Neuronal stem cell (in vitro differentiated cells): Measurements from ENCODE around the gene RIPOR2.

Source experiments
- DNase-seq: peaks from one replicate; pipeline ENCODE4 v3.0.0-alpha.2; 2013; ENCODE audit warnings: low spot score
- H2AFZ ChIP-seq: one replicate; pipeline ENCODE4 v1.6.1; 2013; ENCODE audit warnings: mild to moderate bottlenecking, low read length, inconsistent platforms
- H2AK5ac ChIP-seq: 2 replicates; pipeline ENCODE4 v1.6.1; 2013; ENCODE audit warnings: low read depth, mild to moderate bottlenecking, inconsistent platforms, low read length, moderate library complexity, mixed read lengths
- H2BK120ac ChIP-seq: 2 replicates; pipeline ENCODE4 v1.6.1; 2013; ENCODE audit warnings: low read depth, mild to moderate bottlenecking, inconsistent platforms, low read length, moderate library complexity, mixed read lengths
- H2BK12ac ChIP-seq: one replicate; pipeline ENCODE4 v1.6.1; 2013; ENCODE audit warnings: low read length, inconsistent platforms
- H2BK15ac ChIP-seq: 2 replicates; pipeline ENCODE4 v1.6.1; 2013; ENCODE audit warnings: mild to moderate bottlenecking, low read length, inconsistent platforms, mixed read lengths
- H2BK5ac ChIP-seq: one replicate; pipeline ENCODE4 v1.6.1; 2013; ENCODE audit warnings: inconsistent platforms, mild to moderate bottlenecking, low read length, moderate library complexity
- H3K14ac ChIP-seq: one replicate; pipeline ENCODE4 v1.6.1; 2013; ENCODE audit warnings: low read length, inconsistent platforms
- H3K18ac ChIP-seq: 2 replicates; pipeline ENCODE4 v1.6.1; 2013; ENCODE audit warnings: low read length, inconsistent platforms
- H3K23ac ChIP-seq: 2 replicates; pipeline ENCODE4 v1.6.1; 2013; ENCODE audit warnings: low read depth, mild to moderate bottlenecking, mixed read lengths, low read length, inconsistent platforms; ENCODE audit not compliant: poor library complexity
- H3K27ac ChIP-seq: replicated peaks from 3 replicates; pipeline ENCODE4 v1.5.1; 2013; ENCODE audit warnings: low read length, inconsistent platforms
- H3K27me3 ChIP-seq, 3 experiments: 2 replicates each; pipeline ENCODE4 v1.6.1; 2013; ENCODE audit warnings: low read length in 3 of 3, mild to moderate bottlenecking in 2 of 3, inconsistent platforms in 1 of 3, low read depth in 1 of 3, mixed read lengths in 1 of 3, moderate library complexity in 1 of 3; ENCODE audit not compliant: control insufficient read depth in 3 of 3, insufficient read depth in 3 of 3
- H3K36me3 ChIP-seq, 2 donors: replicated peaks in 1 of 2; 2 replicates each; pipeline ENCODE4 v1.6.1; 2013; ENCODE audit warnings: low read length in 2 of 2; ENCODE audit not compliant: control insufficient read depth in 2 of 2, insufficient read depth in 2 of 2
- H3K4ac ChIP-seq: 2 replicates; pipeline ENCODE4 v1.6.1; 2013; ENCODE audit warnings: inconsistent platforms, mild to moderate bottlenecking, low read length, moderate library complexity
- H3K4me1 ChIP-seq, 2 donors: 1 replicate in 1 of 2; 2 replicates in 1 of 2; pipeline ENCODE4 v1.6.1; 2013; ENCODE audit warnings: low read length in 2 of 2, low read depth in 1 of 2; ENCODE audit not compliant: control insufficient read depth in 2 of 2, insufficient read depth in 1 of 2
- H3K4me2 ChIP-seq: one replicate; pipeline ENCODE4 v1.6.1; 2013; ENCODE audit warnings: mild to moderate bottlenecking, low read length, inconsistent platforms; ENCODE audit not compliant: insufficient read depth, poor library complexity, severe bottlenecking
- H3K4me3 ChIP-seq, 2 donors: 2 replicates each; pipeline ENCODE4 v1.5.1; 2013; ENCODE audit warnings: low read length in 2 of 2, mild to moderate bottlenecking in 2 of 2, inconsistent platforms in 1 of 2, moderate library complexity in 1 of 2
- H3K79me1 ChIP-seq: one replicate; pipeline ENCODE4 v1.6.1; 2013; ENCODE audit warnings: low read depth, mild to moderate bottlenecking, inconsistent platforms, low read length, moderate library complexity
- H3K9ac ChIP-seq: one replicate; pipeline ENCODE4 v1.6.1; 2013; ENCODE audit warnings: mild to moderate bottlenecking, low read depth, low read length, inconsistent platforms; ENCODE audit not compliant: poor library complexity
- H3K9me3 ChIP-seq, 2 donors: replicated peaks in 1 of 2; 2 replicates each; pipeline versions ENCODE3 to v1.6.1; 2013; ENCODE audit warnings: low read length in 2 of 2, mild to moderate bottlenecking in 2 of 2, inconsistent platforms in 1 of 2, low read depth in 1 of 2, mixed read lengths in 1 of 2, moderate library complexity in 1 of 2; ENCODE audit not compliant: control insufficient read depth in 2 of 2, insufficient read depth in 1 of 2
- H4K8ac ChIP-seq: one replicate; pipeline ENCODE4 v1.6.1; 2013; ENCODE audit warnings: low read depth, mild to moderate bottlenecking, inconsistent platforms, low read length, moderate library complexity
- H4K91ac ChIP-seq: one replicate; pipeline ENCODE4 v1.6.1; 2013; ENCODE audit warnings: low read length, low read depth, mild to moderate bottlenecking, inconsistent platforms; ENCODE audit not compliant: poor library complexity
- WGBS, 2 donors: extraction: QIAGEN DNeasy Blood & Tissue Kit; methylation state at CpG; one replicate each; pipeline ENCODE4 v1.1.7; 2013; ENCODE audit warnings: missing lambda C conversion rate in 2 of 2, mixed read lengths in 1 of 2; ENCODE audit not compliant: insufficient read length in 2 of 2, insufficient replicate concordance in 1 of 2; ENCODE audit errors: extremely low coverage in 2 of 2; 5-methylcytosine and 5-hydroxymethylcytosine counted together

The RIPOR2 gene

DNA sequence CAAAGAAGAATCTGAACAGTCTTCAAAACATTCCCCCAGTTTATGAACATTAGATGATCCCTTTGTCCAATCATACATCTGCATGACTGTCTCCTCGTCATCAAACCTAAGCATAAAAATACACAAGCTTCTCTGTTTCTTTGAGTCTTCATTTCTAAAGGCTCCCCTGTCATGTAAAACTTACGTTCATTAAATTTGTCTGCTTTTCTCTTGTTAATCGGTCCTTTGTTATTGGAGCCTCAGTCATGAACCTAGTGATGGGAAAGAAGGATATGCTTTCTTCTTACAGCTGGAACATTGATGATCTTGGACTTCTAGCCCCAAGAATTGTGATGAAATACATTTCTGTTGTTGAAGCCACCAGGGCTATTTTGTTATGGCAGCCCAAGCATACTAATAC is 18.0 kb upstream of the RIPOR2 start:
- Histone ChIP-seq H3K23ac (no peak overlapping the region), H3K4me1 (peaks cover 0 to 2% of the 10 kb centered on the region in 2 donors), H3K27ac (no peak overlapping the region), H3K36me3 (no peaks in the 10 kb centered on the region), H2BK12ac (no peak overlapping the region), H3K4me2 (no peak overlapping the region), H3K27me3 (no peaks in the 10 kb centered on the region), H3K4ac (no peak overlapping the region), H2AFZ (no peak overlapping the region), H3K18ac (no peak overlapping the region), H3K9ac (no peak overlapping the region), H2AK5ac (no peak overlapping the region), H3K4me3 (no peak overlapping the region), H4K91ac (no peak overlapping the region), H4K8ac (no peak overlapping the region), H3K79me1 (no peaks in the 10 kb centered on the region), H2BK5ac (no peak overlapping the region), H3K14ac (no peak overlapping the region), H3K9me3 (peaks cover 0 to 3% of the 10 kb centered on the region in 2 donors), H2BK15ac (no peak overlapping the region), H2BK120ac (no peak overlapping the region)
- DNase-seq: no peak
- WGBS, 2 donors: no CpG with 5 or more reads among the region's 3 CpGs

DNA sequence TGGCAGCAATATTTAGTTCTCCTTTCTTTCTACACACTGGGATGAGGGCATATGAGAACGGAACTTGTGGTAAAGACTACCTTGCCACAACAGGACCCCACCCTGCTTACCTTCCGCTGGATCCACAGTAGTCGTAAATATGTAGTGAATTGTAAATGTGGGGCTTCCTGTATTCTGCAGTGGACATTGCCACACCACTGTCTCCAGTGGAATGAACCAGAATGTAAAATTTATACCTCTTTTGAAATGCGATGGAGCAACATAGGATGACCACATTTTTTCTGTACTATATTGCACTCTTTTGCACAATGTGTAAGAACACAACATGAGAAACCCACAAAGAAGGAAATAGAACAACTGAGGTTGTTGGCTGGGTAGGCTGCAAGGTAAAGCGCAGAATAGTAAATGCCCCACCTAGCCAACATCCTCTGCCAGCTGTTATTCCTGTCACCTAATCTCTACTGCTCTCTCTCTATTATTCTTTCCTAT is 16.1 kb upstream of the RIPOR2 start:
- Histone ChIP-seq H3K9me3 (peaks cover 0 to 3% of the 10 kb centered on the region in 2 donors), H3K79me1 (no peaks in the 10 kb centered on the region), H3K18ac (no peak overlapping the region), H3K9ac (no peak overlapping the region), H3K4me3 (no peak overlapping the region), H2AK5ac (no peak overlapping the region), H4K91ac (no peak overlapping the region), H3K14ac (no peak overlapping the region), H3K27ac (no peak overlapping the region), H2BK12ac (no peak overlapping the region), H3K36me3 (no peaks in the 10 kb centered on the region), H3K23ac (no peak overlapping the region), H4K8ac (no peak overlapping the region), H2BK5ac (no peak overlapping the region), H3K4me2 (no peak overlapping the region), H2AFZ (no peak overlapping the region), H2BK120ac (no peak overlapping the region), H3K27me3 (no peaks in the 10 kb centered on the region), H3K4me1 (peaks cover 0 to 2% of the 10 kb centered on the region in 2 donors), H3K4ac (no peak overlapping the region), H2BK15ac (no peak overlapping the region)
- DNase-seq: no peak
- no CpG with 5 or more reads among the region's 5 CpGs for WGBS, 2 donors

DNA sequence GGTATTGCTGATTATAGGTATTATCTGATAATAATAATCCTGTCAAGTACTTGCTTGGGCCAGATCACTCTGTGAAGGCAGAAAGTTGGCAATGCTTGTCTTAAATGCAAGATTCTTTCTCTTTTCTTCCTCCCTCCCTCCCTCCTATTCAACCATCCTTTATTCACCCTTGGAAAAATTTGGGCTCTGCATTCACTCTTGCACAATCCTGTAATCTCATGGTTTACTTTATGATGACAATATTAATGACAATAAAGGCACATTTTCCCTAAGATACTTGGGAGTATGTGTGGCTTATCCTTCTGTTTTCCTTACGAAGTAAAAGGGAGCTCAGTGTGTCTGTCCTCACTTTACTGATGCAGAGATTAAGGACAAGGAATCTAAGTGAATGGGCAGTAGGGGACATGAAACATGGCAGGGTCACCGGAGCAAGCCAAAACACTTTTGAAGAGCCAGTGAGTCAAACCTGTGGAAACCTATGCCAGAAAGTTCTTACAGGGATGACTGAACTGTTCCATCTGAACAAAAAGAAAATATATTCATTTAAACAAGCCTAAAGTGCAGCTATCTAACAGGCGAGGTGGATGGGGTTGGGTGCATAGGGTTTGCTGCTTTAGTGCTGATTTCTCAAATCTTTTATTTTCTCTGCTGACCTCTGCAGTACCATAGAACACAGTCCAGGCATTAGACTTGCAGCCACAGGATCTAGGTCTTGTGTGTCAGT is 14.6 kb upstream of the RIPOR2 start:
- Histone ChIP-seq H4K91ac (no peak overlapping the region), H2BK12ac (no peak overlapping the region), H2BK120ac (peak overlapping the region; percentile 82), H3K36me3 (no peaks in the 10 kb centered on the region), H3K4ac (no peak overlapping the region), H3K18ac (no peak overlapping the region), H3K4me3 (no peak overlapping the region), H3K9ac (no peak overlapping the region), H3K14ac (no peak overlapping the region), H2AFZ (no peak overlapping the region), H4K8ac (no peak overlapping the region), H3K4me1 (peaks cover 0 to 2% of the 10 kb centered on the region in 2 donors), H2AK5ac (no peak overlapping the region), H3K79me1 (no peaks in the 10 kb centered on the region), H2BK15ac (no peak overlapping the region), H3K9me3 (peaks cover 0 to 5% of the 10 kb centered on the region in 2 donors), H3K23ac (no peak overlapping the region), H3K4me2 (no peak overlapping the region), H3K27ac (no peak overlapping the region), H2BK5ac (no peak overlapping the region), H3K27me3 (no peaks in the 10 kb centered on the region)
- no peak for DNase-seq
- WGBS, 2 donors: no CpG with 5 or more reads among the region's 3 CpGs

DNA sequence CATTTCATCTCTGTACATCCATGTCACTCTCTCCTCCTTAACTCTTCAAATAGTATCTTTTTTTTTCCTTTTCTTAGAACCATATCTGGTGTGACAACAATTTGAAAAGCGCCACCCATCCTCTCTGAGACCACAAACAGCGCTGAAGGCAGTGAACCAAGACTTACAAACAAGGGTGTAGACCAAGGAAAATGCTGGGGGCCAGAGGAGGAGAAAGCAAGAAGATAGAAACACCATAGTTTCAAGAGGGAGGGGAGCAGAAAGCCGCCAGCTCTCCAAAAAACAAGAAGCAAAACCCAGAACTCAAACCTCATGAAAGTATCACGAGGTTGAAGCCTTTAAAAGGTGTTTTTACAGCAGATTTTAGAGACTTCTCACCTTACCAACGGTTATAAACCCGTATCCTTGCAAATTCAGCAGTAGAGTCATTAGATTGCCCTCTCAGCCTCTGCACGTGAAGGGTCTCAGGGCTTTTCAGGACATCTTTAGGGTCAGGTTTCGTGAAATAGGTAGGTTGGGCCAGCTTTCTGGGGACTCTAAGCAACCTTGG is 13.3 kb upstream of the RIPOR2 start:
- Histone ChIP-seq H3K4ac (no peak overlapping the region), H2BK120ac (no peak overlapping the region), H3K36me3 (no peaks in the 10 kb centered on the region), H3K18ac (no peak overlapping the region), H2BK12ac (no peak overlapping the region), H3K23ac (no peak overlapping the region), H2AK5ac (no peak overlapping the region), H3K9me3 (peaks cover under 1 to 16% of the 10 kb centered on the region in 2 donors), H2BK5ac (no peak overlapping the region), H3K79me1 (no peaks in the 10 kb centered on the region), H2BK15ac (no peak overlapping the region), H4K8ac (no peak overlapping the region), H3K4me2 (no peak overlapping the region), H3K27ac (no peak overlapping the region), H3K14ac (no peak overlapping the region), H4K91ac (no peak overlapping the region), H3K9ac (no peak overlapping the region), H3K4me3 (no peak overlapping the region), H3K27me3 (no peaks in the 10 kb centered on the region), H2AFZ (no peak overlapping the region), H3K4me1 (peaks cover 0 to 2% of the 10 kb centered on the region in 2 donors)
- no peak for DNase-seq
- WGBS, 2 donors: no CpG with 5 or more reads among the region's 8 CpGs
